ENCODE measurements around the gene ZNF337. TPM values are rescaled to one million over a fixed set of nuclear protein-coding genes. Genes with fewer than 3 reads are reported as not detected.

The ZNF337 gene
- total and polyA plus RNA-seq, 8 donors = 4.4 to 20.6 (median 5.8) TPM

- DNase-seq (no peak), ATAC-seq (no peak), FAIRE-seq (peak; percentile 95)
- intact Hi-C loops (cut with DNase I) = no loop called here
- H3K4me1 ChIP-seq = peaks cover 0 to 4% (median 3%) of the 10 kb centered on the region in 3 donors
- 1 to 6% methylated on average over 3 of the region's 3 CpGs for WGBS, 2 donors
- TF ChIP-seq CTCF (IDR thresholded peaks at IDR 0.05) = no peak
- no peaks in the 10 kb centered on the region for H3K27me3 ChIP-seq
- peak overlapping the region in 2 of 4 donors; percentile 89 to 92 for H3K27ac ChIP-seq
- no peaks in the 10 kb centered on the region for H3K9me3 ChIP-seq
- H3K4me3 ChIP-seq = peak overlapping the region; percentile 80 to 93 (median 88)
- no peaks in the 10 kb centered on the region for H3K36me3 ChIP-seq
Measured at GRCh38 chr20:25697132-25697446, 436 bp upstream of the ZNF337 start.

GRCh38 chr20:25695532-25696370, 902 bp downstream of the ZNF337 start:
- DNase-seq = no peak
- peak; percentile 10 to 33 (median 22) for ATAC-seq
- intact Hi-C loops (cut with DNase I) = no loop called here
- peak overlapping the region; percentile 80 to 93 (median 88) for H3K4me3 ChIP-seq
- WGBS, 2 donors = 13 to 15% methylated on average over 28 to 30 of the region's 30 CpGs
- no peaks in the 10 kb centered on the region for H3K9me3 ChIP-seq
- H3K36me3 ChIP-seq = no peaks in the 10 kb centered on the region
- no peak for TF ChIP-seq CTCF (IDR thresholded peaks at IDR 0.05)
- peak overlapping the region; percentile 77 to 92 (median 85) for H3K27ac ChIP-seq
- H3K4me1 ChIP-seq = peaks cover 0 to 4% (median 3%) of the 10 kb centered on the region in 3 donors
- no peaks in the 10 kb centered on the region for H3K27me3 ChIP-seq
- no peak for FAIRE-seq

- Histone ChIP-seq H3K27me3 (no peaks in the 10 kb centered on the region), H3K4me3 (no peak overlapping the region), H3K4me1 (peaks cover 0 to 4% (median 3%) of the 10 kb centered on the region in 3 donors), H3K9me3 (no peaks in the 10 kb centered on the region), H3K36me3 (no peaks in the 10 kb centered on the region), H3K27ac (no peak overlapping the region)
- no peak for FAIRE-seq
- no peak for ATAC-seq
- no peak for DNase-seq
- no peak for TF ChIP-seq CTCF (IDR thresholded peaks at IDR 0.05)
- intact Hi-C loops (cut with DNase I) = no loop called here
- 27 to 55% methylated on average over 2 of the region's 2 CpGs for WGBS, 2 donors
Measured at GRCh38 chr20:25692499-25692898, 4.2 kb downstream of the ZNF337 start.

- H3K27me3 ChIP-seq = no peaks in the 10 kb centered on the region
- no peak for ATAC-seq
- no peak for FAIRE-seq
- no peak for TF ChIP-seq CTCF (IDR thresholded peaks at IDR 0.05)
- H3K4me3 ChIP-seq = no peak overlapping the region
- peaks cover 0 to 1% (median 0%) of the 10 kb centered on the region in 3 donors for H3K4me1 ChIP-seq
- intact Hi-C loops (cut with DNase I) = no loop called here
- DNase-seq = no peak
- peaks cover 0 to 5% (median 0%) of the 10 kb centered on the region in 3 donors for H3K36me3 ChIP-seq
- H3K27ac ChIP-seq = no peak overlapping the region
- H3K9me3 ChIP-seq = no peaks in the 10 kb centered on the region
Measured at GRCh38 chr20:25690427-25690826, 6.2 kb downstream of the ZNF337 start.
